T1000 (cell line): ENCODE results near the gene SIK1.
"Not testable (repeated sequence)": the region's sequence is repeated elsewhere in the genome, so short reads cannot be mapped to it uniquely, and the experiment has no call there.

Experiments
- DNase-seq: peaks from one replicate; lab custom pipeline; 2025; ENCODE audit warnings: mixed read lengths; lab: John Stamatoyannopoulos, UW

Gene SIK1

DNA sequence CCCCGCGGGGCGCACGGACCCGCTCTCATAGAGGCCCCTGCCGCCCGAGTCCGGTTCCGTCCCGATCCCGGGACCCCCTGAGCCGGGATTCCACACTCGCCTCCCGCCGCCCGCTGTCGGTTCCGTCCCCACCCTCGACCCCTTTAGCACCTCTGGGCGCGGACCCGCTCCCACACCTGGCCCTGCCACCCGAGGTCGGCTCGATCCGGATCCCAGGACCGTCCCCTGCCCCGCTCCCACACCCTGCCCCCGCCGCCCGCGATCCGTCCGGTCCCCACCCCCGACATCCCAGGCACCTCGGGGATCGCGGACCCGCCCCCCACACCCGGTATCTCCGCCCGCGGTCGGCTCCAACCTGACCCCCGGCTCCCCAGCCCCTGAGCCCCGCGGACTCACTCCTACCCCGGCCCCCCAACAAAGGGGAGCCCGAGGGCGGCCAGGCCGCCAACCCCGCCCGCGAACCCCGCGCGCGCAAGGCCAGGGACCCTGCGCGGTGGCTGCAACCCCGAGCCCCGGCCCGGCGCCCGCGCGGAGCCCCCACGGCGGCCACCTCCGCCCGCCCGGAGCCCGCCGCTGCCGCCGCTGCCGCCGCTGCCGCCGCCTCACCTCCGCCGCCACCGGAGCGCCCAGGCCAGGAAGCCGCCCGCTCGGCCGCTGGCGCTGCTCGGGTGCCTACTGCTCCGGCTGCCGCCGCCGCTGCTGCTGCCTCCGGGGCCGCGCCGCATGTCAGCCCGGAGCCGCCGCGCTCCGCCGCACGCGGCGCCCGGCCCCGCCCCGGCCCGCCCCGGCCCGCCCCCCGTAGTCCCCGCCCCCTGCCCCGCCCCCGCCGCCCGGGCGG, at the start of gene SIK1:
Gene SIK1 (minus strand): TSS at position 728 of the 838 bp plus-strand sequence. CDS start 953 bp downstream, outside the sequence.
- DNase-seq: not testable (repeated sequence)

DNA sequence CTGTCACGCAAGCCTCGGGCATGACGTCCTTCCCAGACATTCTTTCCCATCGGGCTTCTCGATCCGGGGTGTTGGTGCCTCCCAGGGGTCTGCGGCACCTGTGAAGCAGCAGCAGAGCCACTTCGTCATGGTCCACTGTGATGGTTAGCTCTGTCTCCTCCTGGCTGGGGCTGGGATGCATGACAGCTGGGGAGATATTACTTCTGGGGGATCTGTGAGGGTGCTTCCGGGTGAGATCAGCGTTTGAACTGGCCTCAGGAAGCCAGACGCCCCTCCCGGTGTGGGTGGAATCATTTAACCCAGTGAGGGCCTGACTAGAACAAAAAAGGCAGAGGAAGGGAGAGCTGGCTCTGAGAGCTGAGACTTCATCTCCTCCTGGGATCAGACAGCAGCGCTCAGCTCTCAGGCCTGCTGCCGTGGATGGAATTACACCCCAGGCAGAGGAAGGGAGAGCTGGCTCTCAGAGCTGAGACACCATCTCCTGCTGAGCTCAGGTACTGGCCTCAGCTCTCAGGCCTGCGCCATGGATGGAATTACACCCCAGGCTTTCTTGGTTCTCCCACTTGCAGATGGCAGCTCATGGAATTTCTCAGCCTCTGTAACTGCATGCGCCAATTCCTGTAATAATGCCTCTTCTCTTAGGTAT, 44.8 kb upstream of the SIK1 start:
- DNase-seq: not testable (repeated sequence)

DNA sequence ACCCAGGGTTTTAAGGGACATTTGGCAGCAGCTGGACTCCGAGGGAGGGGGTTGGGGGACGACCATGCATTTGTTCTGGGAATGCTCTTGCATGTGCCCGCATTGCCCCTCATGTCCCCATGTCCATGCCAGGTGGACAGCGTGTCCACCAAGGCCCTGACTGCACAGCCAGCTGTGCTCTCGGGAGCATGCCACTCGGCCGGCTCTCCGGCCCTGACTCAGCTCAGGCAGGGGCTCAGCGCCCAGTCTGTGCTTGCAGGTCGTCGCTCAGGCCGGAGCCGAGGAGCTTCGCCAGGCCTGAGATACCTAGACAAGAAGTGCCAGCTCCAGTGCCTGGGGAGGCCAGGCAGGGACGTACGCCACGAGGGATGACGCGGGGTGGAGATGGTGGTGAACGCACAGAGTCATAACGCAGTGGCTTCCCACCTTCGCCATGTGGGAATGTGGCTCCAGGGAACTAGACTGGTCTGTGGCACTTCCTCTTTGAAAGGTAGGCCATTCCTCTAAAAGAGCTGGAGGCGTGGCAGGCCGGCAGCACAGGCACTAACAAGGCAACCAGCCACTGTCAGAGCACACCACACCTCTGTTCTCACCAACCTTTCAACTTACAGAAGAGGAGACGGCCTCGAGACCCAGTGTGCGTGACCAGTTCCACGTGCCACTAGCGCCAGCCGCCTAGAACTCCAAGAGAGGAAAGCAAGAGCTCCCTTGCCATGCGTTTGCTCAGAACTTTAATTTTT, 43.0 kb upstream of the SIK1 start:
- DNase-seq: not testable (repeated sequence)

DNA sequence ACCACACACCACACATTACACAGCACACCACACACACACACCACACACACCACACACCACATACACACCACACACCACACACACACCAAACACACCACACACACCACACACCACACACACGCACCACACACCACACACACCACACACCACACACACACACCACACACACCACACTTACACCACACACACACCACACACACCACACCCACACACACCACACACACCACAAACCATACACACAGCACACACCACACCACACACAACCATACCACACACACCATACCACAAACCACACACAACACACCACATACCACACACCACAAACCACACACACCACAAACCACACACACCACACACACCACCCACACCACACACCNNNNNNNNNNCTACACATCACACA, 40.9 kb upstream of the SIK1 start:
- DNase-seq: no peak

DNA sequence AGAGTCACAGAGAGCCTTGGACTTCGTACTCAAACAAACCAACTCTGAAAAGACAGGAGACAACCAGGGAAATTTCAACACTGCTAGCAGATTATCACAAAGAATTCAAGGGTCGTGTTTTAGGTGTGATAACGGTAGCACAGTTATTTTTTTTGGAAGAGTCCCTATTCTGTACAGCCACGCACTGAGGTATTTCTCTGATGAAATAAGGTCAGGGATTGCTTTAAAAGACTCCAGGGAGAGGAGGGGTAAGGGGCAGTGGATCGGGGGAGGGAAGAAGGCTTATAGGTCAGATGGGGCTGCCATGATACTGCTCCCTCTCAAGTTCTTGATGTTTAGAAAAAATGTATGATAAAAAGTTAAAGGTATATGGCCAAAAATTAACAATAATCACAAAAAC, 38.2 kb upstream of the SIK1 start:
- DNase-seq: not testable (repeated sequence)

DNA sequence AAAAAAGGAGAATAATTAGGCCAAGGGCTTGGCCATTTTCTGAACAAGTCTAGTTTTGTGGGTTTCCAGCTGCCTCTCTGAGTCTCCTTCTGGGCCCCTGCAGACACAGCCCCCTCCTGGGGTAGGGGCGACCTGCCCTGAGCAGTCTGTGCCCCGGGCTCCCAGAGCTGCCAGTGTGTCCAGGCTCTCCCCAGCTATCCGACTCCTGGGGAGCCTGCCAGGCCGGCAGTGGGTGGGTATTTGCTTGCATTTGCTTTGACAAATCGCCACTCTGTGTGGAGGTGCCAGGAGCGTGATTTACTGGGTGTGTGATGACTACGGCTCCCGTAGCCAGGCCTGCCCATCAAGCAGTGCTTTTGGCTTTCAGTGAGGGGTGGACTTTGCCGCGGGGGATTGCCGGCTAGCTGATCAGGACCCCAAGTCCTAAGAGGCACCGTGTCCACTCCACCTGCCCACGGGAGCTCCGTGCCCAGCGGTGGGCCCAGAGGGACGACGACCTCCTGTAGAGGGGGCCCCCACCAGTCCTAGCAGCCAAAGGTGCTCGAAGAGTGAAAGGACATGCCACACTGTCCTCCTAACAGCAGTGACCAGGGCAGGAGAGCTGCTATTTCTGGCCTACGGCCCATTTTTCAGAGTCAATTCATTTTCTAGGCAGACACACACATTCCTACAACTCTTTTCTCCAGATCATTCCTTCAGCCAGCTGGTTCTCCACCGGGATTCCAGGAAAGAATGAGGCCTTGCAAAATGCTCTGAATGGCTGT, 36.7 kb upstream of the SIK1 start:
- not testable (repeated sequence) for DNase-seq

DNA sequence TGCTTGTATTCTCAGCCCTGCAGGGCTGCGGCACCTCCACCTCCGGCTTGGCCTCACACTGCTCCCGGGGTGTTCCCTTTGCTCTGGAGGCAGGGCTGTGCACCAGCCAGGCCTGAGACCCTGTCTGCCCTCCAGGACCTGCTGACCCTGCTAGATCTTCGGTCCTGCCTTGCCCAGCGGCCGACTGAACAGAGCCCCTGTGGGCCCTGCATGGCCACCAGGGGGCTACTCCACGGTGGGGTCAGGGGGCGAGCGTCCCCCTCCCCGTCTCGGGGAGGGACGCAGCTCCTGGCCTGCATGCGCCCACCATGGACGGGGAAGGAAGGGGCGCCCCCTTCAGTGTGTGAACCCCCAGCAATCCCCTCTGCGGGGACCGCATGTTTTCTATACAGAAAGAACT, 36.0 kb upstream of the SIK1 start:
- not testable (repeated sequence) for DNase-seq

DNA sequence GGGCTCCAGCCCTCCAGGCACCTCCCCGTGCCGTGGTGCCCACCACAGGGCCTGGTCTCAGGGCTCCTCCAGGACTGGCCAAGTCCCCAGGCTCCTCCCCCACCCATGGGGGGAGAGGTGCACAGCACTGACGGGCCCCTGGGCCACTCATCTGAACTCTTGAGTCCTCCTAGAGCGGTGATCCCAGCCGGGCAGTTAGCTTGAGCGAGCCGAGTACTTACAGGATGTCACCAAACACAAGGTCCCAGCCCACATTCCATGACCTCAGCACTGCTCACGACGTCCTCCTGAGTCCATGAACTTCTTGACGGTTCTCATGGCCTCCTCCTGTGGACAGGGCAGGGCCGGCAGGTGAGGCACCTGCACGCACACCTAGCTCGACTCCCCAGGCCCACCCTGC, 33.5 kb upstream of the SIK1 start:
- DNase-seq: not testable (repeated sequence)

DNA sequence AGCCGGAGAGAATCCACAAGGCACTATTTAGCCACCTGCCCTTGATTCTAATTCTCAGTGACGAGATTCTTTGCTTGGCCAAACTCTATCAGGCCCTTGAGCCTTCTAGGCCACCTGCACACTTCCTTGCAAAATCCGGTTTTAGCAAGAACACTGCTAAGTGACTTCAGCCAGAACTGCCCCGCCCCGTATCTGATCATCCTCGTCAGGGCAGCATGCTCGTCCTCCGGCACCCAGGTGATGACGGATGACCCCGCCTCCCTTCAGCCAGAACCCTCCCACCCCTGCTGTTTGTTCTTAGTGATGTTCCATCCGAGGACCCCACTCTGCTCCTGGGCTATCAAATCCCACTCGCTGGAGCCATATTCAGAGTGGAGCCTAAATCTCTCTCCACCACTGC, 32.1 kb upstream of the SIK1 start:
- DNase-seq: not testable (repeated sequence)

DNA sequence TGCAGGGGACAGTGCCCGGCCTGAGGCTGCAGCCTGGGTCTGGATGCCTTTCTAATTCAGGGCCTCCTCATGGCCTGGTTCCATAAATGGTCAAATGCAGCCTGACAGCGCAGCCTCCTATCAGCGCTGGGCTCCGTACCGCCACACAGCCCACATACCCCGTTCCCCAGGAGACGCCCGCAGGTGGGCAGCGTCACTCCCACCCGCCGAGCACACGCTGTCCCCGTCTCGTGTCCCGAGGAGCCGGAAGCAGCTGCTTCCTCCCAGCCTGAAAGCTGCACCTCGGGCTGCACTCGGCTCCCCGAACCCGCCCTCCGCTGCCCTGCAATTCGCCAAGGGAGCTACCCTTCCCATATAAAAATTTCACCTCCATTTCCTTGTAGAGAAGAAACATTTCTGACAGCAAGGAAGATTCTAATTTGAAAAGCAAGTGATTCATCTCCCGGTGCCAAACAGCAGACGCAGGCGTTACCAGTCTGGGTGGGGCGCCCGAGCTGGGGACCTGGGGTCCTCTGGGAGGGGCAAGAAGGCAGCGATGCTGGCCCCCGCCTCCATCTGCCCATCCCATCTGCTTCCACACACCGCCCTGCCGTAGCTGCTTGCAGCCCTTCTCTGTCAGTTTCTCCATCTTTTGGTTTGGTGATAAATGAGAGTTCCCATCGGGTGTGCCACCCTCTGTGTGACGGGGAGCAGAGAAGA, 29.8 kb upstream of the SIK1 start:
- not testable (repeated sequence) for DNase-seq

DNA sequence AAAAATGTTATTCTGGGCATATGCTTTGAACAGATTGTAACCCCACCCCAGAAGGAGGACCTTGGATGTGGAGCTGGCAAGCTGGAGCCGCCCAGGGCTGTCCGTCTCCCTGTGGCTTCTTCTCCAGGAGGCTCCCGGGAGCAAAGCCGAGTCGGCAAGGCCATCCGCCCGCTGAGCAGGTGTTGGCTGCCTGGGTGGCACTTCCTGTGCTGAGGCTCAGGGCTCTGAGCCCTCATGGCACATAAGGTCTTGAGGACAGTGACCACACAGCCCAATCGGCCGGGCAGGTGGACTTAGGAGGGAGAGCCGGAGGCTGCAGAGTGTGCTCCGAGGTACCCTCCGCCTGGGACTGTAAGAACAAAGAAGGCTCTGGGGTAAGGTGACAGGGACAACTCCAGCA, 28.8 kb upstream of the SIK1 start:
- not testable (repeated sequence) for DNase-seq

DNA sequence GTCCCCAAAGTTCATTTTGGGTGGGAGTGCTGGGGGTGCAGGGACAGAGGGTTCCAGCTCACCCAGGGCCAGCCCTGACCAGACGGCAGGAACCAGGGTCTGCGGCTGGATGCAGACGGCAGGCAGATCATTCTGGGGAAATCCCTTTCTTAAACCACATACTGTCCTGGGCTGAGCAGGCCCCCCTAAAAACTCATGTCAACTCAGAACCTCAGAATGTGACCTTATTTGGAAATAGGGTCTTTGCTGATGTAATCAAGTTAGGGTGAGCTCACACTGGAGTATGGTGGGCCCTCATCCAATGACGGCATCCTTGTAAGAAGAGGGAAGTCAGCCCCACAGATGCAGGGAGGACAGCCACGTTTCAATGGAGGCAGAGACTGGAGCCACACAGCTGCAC, 27.2 kb upstream of the SIK1 start:
- DNase-seq: not testable (repeated sequence)

DNA sequence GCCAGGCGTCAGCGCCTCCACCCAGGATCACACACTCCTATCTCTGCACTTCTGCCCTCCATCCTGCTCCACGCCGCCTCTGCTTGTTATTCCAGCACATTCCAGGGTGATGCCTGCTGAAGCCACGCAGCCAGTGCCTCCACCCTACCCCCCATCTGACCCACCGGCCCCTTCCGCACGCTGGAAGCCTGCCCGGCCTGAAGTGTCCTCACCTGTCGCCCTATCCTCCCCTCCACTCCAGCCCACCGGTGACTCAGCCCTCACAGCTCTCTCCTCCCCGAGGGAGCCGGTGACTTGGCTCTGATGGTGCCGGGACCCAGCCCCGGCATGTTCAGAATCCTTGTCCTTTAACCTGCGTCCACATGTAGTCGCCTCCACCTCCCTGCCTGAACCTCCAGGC, 24.9 kb upstream of the SIK1 start:
- DNase-seq: not testable (repeated sequence)

DNA sequence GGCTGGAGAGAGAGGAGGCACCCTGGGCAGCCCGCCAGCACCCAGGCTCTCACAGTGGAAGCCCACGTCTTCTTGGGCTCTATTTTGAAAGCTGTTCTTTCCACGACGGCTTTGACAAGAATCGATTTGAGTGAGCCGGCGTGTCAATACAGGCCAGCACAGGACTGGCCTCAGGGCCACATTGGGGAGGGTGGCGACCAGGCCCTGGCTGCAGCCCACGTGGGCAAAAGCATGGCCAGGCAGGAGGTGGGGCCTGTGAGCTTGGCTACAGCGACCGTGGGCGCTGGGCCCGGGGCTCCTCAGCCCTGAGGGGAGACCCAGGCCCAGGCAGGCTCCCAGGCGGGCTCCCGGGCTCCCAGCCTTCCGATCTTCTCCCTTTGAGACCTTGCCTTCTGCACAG, 23.4 kb upstream of the SIK1 start:
- not testable (repeated sequence) for DNase-seq

DNA sequence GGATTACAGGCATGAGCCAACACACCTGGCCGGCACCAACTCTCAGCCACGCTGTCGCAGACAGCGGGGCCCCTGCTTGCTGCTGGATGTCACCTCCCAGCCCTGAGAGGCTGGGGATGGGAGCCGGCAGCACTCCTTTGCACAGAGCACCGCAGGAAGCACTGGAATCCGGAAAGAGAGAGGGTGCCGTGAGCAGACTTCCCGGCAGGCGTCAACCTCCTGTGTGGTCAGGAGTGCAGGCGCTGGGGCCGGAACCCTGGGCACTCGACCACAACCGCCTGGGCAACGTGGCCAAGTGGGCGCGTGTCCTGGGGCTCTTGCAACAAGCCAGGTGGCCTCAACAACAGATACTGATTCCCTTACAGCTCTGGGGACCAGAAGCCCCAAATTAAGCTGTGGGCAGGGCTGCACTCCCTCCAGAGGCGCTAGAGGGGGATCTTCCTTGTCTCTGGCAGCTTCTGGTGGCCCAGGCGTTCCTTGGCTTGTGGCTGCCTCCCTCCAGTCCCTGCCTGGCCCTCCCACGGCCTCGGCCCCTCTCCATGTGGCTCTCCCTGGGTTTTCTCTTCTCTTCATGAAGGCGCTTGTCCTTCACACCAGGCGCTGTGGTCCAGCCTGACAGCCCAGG, 20.5 kb upstream of the SIK1 start:
- not testable (repeated sequence) for DNase-seq

DNA sequence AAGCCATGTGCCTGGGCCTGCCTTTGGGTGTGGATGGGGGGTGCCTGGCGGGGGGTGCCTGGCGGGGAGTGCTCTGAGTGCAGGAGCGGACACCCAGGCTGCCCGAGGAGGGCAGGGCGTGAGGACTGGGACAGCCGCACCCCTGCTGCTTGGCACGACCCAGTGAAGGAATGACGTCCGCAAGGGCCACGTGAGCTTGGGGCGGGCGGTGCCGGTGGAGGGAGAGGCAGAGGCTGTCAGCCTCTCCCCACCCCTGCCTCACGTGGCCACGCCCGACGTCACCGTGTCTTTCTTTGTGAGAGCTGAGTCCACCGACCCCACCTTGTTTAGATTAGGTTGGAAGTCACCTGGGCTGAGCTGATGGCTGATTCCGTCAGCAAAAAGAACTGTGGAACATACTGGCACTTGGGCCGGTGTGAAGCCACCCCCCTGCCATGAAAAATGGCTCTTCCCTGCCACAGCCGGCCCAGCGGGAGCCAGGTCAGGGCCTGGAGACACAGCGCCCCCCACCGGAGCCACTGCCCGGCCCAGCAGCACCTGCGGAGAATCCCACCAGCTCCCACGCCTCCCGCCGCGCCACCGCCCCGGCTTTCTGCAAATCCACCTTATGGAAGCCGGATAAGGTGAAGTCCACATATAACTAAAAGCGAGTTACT, 19.5 kb upstream of the SIK1 start:
- DNase-seq: not testable (repeated sequence)

DNA sequence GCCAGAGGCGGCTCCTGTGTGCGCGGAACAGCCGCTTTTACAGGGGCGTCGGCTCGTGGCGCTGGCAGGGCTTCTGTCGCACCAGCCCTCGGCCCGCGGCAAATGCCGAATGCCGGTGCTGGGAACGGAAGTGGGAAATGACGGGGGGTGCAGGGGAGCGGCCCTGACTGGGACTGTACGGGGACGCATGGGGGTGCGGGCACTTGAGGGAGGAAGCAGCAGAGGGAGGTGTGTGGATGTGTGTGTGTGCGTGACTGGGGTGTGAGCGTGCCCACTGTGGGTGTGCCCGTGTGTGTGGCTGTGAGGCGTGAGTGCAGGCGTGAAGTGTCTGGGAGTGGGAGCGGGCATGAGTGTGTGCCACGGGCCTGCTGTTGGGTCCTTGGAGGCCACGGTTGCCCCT, 17.6 kb upstream of the SIK1 start:
- not testable (repeated sequence) for DNase-seq

DNA sequence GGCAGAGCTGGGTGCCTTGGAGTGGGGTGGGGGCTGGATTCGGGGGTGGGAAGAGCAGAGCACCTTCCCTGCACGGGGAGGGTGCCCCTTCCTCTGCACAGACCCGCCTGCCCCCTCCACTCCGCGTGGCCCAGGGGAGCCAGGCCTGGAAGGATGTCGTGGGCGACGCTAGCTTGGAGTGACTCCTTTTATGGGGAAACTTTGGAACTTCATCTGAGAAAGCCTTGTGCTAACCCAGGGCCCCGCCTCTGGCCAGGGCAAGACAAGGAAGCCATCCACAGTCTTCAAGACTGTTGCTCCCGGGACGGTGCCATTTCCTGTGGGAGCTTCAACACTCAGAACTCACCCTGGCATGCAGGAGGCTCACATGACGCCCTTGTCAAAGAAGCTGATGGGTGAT, 15.6 kb upstream of the SIK1 start:
- DNase-seq: not testable (repeated sequence)

DNA sequence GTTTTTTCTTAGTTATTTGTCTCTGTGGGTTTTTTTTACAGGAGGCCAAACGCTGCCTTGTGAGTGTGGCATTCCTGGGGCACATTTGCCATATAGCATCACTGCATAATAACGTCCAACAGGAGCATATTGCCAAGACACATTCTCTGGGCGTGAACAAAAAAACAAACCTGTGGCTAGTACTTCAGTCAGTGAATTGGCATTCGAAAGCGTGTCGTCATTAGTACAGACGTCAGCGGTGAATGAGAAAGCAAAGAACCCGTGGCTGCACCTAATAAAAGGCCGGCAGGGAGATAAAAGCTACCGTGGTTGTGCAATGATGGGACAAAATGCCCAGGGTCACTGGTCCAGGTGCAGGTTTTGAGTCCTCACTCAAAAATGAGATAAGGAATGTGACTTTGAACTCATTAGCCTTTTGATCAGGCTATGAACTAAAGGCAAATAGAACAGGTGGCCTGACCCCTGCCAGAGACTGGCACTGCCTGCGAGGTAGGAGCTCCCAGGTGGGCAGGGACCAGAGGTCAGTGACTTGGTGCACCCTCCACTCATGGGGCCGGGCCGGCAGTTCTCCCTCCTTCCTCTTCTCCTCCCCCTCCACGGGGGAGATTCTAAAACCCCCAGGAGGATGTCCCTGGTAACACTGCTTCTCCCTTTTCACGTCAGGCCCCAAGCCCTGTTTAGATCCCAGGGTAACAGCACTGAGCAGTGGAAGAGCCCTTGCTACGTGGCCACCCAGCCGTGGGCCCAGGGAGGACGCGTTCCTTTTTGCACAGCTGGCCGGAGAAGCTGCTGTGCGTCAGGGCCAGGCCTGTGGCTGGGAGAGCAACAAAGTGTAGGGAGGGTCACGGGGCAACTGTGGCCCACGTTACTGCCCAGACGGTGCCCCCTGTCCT, 14.2 kb upstream of the SIK1 start:
- not testable (repeated sequence) for DNase-seq
